GM13977 (cell line): ENCODE results near the gene EEIG1.

Source experiments
- DNase-seq: peaks from one replicate; pipeline ENCODE4 v3.0.0; 2012; ENCODE audit warnings: low spot score
- in situ Hi-C: fragments of 300-500 bp; cut with MboI; formaldehyde crosslinking; loops from one replicate; pipeline ENCODE4 v1.12.0; 2022; ENCODE audit warnings: low sequenced_read_pairs, low pct_unique_long_range_greater_than_20kb, mixed read lengths, inconsistent platforms; ENCODE audit not compliant: unreplicated experiment
- TF ChIP-seq, protein P1 (sequence below): IDR thresholded peaks from 2 replicates; pipeline ENCODE4 v1.5.1; 2012; ENCODE audit warnings: mild to moderate bottlenecking, control low read depth; ENCODE audit not compliant: insufficient read depth; ENCODE audit errors: extremely low read depth, missing control alignments

EEIG1 gene

DNA sequence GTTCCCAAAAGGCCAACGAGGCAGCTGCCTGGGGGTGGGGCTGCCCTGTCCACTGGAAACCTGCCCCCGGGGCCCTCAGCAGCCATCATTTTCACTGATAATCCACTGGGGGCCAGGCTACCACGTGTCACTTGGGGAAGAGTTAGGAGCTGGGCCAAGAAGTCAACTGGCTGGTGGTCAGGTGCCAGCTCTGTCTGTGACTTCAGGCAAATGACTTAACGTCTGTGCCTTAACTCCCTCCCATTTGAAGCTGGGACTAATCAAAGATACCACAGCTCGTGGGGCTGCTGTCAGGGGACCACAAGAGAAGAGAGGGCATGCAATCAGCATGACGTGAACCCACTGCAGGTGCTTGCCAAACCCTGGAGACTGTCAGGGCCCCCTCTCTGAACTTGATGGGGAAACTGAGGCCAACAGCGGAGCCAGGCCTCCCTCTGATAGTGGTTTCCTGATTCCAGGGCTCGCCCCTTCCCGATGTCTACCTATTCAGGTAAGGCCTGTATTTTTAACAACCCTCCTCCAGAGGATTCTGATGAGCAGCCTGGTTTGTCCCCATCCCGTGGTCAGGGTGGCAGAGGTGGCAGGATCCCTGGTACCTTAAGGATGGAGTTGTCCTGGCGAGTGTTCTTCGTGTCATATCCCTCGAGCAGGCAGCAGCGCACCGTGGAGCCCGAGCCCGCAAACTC, 30.8 kb downstream of the EEIG1 start:
- in situ Hi-C loops, result no loop called here
- TF ChIP-seq, protein P1, sequence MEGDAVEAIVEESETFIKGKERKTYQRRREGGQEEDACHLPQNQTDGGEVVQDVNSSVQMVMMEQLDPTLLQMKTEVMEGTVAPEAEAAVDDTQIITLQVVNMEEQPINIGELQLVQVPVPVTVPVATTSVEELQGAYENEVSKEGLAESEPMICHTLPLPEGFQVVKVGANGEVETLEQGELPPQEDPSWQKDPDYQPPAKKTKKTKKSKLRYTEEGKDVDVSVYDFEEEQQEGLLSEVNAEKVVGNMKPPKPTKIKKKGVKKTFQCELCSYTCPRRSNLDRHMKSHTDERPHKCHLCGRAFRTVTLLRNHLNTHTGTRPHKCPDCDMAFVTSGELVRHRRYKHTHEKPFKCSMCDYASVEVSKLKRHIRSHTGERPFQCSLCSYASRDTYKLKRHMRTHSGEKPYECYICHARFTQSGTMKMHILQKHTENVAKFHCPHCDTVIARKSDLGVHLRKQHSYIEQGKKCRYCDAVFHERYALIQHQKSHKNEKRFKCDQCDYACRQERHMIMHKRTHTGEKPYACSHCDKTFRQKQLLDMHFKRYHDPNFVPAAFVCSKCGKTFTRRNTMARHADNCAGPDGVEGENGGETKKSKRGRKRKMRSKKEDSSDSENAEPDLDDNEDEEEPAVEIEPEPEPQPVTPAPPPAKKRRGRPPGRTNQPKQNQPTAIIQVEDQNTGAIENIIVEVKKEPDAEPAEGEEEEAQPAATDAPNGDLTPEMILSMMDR, result no peak
- no peak for DNase-seq

DNA sequence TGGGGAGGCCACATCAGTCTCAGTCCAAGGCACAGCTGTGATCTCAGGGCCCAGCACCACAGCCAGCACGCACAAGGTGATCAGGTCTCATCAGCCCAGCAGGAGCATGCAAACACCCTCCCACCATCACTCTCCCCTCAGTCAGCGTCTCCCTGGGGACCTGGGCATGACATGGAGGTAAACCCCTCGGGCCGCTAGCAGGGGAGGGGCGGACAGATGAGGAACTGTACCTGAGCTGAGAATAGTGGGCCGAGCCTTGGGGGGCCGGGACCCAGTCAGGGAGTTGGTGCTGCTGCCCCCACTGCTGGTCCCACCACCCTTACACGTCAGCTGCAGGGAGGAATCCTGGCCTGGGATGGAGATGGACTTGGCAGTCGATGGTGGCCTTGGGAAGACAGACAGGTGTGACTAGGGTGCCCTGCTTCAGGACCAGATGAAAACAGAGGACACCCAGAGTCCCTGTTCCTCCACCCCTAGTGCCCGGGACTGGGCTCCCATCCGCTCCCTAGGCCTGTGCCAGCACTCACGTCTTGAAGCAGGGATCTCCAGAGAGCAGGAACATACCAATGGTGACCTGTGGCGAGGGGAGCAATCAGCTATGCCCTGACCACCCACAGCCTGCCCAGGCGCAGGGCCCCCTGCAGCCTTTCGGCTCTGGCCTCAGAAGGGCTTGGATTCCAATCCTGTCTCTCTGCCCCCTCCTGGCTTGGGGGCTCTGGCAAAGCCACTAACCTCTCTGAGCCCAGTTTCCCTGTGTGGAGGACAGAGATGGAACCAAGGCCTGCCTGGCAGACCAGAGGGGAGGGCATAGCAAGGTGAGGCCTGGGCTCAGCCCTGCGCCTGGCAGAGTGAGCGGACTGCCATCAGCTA, 32.7 kb downstream of the EEIG1 start:
- TF ChIP-seq, protein P1, result no peak
- in situ Hi-C loops, result no loop called here
- no peak for DNase-seq

DNA sequence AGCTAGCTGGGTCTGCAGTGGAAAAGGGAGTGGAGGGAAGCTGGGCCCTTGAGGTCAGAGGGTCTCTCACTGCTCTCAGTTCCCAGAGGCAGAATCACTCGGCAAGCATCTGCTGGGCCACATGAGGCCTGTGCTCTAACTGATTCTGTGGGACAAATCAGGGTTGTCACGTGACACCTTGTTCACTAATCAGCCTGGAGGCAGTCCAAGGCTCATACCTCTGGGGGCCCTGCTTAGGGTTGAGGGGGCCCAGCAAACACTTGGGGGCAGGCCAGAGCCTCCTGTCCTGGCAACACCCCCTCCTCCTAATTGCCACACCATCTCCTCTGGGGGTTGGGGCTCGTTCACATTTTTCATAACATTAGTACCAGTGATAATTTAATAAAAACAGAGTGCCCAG, 34.1 kb downstream of the EEIG1 start:
- TF ChIP-seq, protein P1, result no peak
- in situ Hi-C loops, result no loop called here
- DNase-seq, result no peak

DNA sequence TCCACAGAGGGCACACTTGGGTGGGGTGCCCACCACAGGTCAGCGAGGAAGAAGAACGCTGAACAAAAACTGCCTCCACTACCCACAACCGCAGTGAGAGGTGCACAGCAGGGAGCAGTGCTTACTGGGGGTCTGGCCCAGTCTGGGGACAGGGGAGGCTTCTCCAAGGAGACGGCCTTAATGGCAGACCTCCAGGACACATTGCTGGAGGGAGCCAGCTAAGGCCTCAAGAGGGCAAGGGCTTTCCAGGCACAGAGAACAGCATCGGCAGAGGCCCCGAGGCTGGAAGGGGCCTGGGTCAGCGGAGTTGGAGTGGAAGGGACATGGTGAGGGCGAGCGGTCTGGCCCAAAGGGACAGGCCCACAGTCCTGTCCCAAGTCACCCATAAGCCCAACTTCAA, 34.8 kb downstream of the EEIG1 start:
- in situ Hi-C loops, result no loop called here
- TF ChIP-seq, protein P1, result no peak
- no peak for DNase-seq

DNA sequence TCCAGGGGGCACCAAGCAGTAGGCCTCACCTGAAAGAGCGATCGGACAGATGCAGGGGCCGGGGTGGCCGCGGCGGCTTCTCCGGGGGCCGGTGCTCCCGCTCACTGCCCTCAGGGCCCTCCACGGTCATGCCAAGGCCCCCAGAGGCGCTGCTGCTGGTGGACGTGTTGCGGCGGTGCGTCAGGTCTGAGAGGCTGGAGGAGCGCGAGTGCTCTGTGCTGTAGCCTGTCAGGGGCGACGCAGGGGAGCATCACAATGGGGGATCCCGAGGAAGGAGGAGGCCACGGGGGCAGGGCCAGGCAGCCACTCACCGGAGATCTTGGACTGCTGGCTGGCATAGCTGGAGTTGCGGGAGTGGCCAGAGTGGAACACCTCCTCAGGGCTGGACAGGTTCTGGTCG, 35.5 kb downstream of the EEIG1 start:
- DNase-seq, result no peak
- TF ChIP-seq, protein P1, result no peak
- in situ Hi-C loops, result no loop called here

DNA sequence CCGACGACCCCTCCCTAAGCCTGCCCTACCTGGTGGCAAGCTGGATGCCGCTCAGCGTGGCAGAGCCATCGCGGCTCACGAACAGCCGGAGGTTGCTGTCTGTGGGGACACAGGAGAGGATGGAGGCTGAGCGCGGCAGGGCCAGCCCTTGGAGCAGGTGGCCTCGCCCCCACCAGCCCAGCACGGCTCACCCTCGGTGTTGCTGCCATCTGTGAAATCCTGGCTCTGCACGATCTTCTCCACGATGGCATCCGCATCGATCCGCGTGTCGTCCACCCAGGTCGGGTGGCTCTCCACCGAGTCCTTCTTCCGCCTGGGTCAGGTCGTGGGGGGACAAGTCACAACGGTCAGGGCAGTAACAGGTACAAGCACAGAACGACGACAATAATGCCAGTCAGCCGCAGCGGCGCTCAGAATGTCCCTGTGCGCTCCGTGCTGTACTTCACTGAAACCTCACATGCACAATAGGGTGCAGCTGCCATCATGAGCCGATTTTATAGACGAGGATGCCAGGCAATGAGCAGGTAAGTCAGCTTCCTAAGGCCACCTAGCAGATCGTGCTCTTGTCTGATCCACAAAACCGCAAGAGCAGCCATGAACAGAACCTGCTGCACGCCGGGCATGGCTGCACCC, 36.1 kb downstream of the EEIG1 start:
- TF ChIP-seq, protein P1, result no peak
- DNase-seq, result no peak
- in situ Hi-C loops, result no loop called here
